Left renal cortex interstitium (tissue), 4 donors: ENCODE results near the gene CTNNBL1. TPM values are rescaled to one million over a fixed set of nuclear protein-coding genes. Genes with fewer than 3 reads are reported as not detected.
"Not testable (repeated sequence)": the region's sequence is repeated elsewhere in the genome, so short reads cannot be mapped to it uniquely, and the experiment has no call there.

Experiments
- DNase-seq, 4 donors: peaks; one replicate each; pipeline ENCODE4 v3.0.0-alpha.2; 2013; ENCODE audit warnings: low read depth in 4 of 4, low spot score in 2 of 4, missing footprints in 1 of 4
- polyA plus RNA-seq, 4 donors: library from polyadenylated mRNA; unstranded; fragments of 120-200 nt; gene quantifications; one replicate each; pipeline ENCODE4 v1.2.1, GENCODE V29; 2013; ENCODE audit not compliant: insufficient read length in 4 of 4

The CTNNBL1 gene
- polyA plus RNA-seq, 4 donors: 45.6 to 61.5 (median 53.0) TPM

DNA sequence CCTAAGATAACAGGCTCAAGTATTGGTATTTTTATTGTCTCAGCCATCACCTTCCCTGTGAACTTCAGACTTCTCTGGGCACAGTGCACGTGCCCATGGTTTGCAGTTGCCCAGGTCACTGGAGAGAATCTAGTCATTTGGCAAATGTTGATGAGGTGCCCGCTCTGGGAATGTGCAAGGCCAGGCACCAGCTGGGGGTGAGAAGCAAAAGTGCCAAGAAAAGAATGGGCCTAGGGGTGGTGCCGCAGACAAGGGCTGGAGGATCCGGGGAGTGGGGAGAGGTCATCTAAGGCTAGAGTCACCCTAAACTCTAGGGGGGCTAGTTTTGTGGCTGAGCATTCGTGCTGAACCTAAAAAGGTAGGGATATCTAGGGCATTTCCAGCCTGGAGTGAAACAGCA, 152.0 kb downstream of the CTNNBL1 start:
- no peak for DNase-seq

DNA sequence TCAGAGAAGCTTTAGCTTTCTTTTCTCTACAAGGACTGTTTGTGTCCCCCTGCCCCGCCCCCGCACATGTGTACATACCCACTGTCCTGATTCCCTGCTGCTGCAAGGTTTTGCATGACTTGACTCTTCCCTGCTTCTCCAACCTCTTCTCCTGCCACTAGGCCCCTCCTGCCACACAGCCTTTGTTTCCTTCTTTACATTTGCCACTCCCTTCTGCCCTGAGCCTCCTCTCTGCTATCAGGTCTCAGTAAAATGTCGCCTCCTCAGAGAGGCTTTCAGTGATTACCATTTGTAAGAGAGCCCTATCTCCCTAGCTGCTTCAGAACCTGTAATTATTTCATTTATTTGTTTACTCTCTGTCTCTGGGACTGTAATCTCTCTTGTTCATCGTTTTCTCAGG, 152.7 kb downstream of the CTNNBL1 start:
- no peak for DNase-seq

DNA sequence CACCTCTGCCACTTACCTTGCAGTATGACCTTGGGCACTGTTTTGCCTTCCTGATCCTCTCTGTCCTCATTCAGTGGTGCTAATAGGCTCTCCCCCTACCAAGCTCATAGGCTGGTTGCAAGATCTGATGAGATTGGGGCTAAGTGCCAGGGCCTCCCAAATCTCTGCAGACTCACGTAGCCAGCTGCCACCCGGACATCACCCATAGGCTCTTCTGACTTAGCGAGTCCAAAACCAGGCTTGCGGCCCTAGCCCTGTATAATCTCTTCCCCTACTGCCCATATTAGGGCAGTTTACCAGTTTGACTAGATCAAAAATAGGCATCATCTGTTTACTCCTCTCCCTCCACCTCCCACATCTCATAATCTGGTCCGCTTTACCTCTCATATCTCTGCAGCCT, 154.9 kb downstream of the CTNNBL1 start:
- DNase-seq: no peak

DNA sequence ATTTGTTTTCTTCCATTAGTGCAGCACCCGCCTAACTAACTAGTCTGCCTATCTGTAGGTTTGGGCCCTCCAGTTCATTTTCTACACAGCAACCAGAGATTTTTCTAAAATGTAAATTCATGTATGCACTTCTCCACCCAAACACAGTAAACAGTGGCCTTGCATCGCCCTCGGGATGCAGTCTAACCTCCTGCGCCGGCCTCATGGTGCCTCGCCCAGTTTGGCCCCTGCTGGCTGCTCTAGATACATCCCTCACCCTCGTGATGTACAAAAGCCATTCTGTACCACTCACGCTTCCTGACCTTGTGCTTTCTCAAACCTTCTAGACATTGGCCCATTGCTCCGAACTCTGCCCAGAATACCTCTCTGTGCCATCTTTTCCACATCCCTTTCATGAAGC, 155.3 kb downstream of the CTNNBL1 start:
- DNase-seq: no peak

GRCh38 chr20:37849566-37849965, 155.7 kb downstream of the CTNNBL1 start:
- DNase-seq: no peak

DNA sequence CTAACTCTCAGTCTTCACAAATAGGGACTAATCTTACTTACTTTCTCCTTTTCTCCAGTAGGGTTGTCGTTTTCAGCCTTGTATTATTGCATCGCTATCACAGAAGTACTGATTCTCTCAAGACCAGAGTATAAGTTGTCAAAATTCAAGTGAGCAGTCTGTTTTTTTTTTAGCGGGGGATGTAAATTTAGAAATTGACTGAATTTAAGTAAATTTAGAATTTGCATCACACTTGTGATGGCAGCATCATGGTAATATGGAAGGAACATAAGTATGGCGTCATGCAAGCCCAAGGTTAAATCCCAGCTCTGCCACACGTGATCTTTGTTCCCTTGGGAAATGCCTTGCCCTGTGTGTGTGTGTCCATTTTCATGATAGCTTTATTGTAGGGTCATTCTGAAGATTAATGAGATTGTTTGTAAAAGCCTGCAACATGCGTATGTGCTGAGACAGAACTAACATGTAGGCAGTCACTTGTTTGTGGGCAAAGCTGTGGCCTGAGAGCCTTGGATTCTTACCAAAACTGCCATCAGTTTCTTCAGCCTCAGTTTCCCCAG, 156.3 kb downstream of the CTNNBL1 start:
- DNase-seq: no peak

DNA sequence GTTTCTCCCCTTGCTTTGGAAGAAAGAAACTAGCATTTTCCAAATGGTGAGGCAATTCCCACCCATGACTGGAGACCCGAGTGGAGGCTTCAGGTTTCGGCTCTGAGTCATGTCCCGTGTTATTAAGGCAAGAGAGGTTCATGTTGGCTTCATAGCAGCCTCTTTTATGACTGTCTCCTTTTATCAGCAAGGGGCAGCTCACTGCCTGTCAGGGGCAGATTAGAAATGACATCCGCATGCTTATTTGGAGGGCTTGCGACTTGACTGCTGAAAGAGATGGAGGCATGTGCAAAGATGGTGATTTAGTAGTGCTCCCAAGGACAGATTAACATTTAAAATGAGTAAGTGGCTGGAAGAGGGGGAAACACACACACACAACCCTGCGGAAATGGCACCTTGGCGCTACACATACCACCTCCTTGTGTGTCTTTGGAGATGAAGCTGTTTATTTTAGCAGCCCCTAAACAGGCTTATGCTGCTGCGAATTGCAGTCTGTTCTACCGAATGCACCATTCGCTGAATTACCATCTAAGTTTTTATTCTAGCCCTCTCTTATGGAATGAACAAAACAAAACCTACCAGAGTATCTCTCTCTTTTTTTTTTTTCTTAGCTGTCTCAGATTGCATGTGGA, 157.0 kb downstream of the CTNNBL1 start:
- DNase-seq: no peak

DNA sequence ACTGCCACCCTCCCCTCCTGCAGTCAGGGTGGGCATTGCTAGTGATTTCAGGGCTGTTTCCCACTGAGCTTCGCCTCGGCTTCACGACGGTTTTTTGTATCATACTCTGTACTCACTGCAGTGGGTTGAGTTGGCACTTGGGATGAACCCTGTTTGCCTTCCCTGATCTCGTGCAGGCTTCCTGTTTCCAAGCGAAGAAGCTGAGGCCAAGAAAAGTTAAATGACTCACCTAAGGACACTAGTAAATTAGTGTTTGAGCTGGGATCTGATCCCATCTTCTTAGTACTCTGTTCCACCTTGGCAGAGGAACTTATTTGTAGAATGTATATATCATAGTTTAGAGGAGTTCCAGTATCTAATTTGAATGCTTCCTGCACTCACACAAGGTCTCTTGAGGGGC, 158.8 kb downstream of the CTNNBL1 start:
- no peak for DNase-seq

DNA sequence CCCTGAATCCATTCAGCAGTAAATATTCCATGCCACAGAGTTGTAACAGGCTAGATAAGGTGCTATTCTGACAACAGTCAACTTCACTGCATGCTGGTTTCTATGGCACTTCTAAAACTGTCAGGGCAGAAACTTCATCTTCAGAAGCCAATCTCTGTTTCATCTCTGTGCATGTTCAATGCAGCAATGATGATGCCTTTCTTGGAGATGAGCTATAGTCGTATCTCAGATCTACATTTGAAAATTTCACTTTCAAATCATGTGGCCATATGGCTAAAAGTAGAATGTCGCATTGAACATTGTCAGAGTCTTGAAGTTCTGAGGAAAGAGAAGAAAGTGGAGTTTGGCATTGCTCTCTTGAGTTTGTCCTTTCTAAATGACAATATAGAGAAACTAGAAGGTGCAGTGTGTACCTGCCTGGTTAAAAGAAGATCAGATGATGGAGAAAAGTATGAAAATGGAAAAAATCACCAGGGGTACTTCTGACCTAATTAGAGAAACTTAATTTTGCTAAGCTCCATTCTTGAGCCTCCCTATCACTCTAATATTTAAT, 160.1 kb downstream of the CTNNBL1 start:
- DNase-seq: no peak

DNA sequence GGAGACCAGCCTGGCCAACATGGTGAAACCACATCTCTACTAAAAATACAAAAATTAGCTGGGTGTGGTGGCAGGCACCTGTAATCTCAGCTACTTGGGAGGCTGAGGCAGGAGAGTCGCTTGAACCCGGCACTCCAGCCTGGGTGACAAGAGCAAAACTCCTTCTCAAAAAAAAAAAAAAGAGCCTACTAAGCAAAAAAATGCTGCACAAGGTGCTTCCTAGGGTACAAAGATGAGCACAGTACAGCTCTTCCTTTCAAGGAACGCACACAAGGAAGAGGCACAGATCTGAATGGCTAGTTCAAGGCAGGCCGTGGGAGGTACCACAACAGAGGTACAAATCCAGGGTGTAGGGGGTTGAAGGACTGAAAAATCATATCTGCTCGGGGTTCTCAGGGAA, 162.2 kb downstream of the CTNNBL1 start:
- not testable (repeated sequence) for DNase-seq

GRCh38 chr20:37856932-37857660, 163.3 kb downstream of the CTNNBL1 start:
- DNase-seq: no peak

- no peak for DNase-seq
Observed at GRCh38 chr20:37859406-37860171, 165.8 kb downstream of the CTNNBL1 start.

DNA sequence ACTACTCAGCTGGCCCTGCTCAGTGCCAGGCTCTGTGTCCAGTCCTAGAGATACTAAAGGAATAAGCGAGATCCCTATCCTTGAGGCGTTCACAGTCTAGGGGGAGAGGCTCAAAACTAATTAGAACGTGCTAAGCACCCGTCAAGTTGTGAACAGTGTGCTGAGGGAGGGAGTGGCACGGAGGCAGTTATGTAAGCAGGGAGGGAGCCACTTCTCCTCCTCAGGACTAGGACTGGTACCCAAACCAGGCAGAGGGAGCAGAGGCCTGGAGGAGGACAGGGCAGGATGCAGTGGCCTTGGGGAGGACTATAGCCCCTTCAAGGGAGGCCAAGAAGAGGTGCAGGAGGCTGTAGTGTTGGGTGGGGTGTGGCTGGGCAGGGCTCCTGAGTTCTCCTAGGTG, 169.5 kb downstream of the CTNNBL1 start:
- DNase-seq: no peak

GRCh38 chr20:37864298-37864697, 170.5 kb downstream of the CTNNBL1 start:
- DNase-seq: peak in 3 of 4 donors; percentile 18 to 38 (median 30)

DNA sequence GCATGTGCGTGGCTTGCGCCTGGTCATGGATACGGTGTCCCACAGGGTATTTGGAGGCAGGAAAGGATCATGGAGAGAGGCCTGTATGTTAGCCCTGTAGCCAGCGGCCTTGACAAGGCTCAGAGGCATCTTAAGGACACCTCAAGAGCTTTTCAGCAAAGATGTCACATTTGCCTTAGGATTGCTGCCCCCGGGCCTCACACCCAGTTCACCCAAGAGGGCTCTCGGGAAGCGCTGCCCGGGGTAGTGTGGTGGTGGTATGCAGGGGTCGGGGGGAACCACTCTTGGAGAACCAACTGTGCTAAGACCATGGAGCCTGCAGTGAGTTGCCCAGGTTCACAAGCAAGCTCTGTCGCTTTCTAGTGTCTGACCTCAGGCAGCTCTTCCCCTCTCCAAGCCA, 172.2 kb downstream of the CTNNBL1 start:
- DNase-seq: no peak

DNA sequence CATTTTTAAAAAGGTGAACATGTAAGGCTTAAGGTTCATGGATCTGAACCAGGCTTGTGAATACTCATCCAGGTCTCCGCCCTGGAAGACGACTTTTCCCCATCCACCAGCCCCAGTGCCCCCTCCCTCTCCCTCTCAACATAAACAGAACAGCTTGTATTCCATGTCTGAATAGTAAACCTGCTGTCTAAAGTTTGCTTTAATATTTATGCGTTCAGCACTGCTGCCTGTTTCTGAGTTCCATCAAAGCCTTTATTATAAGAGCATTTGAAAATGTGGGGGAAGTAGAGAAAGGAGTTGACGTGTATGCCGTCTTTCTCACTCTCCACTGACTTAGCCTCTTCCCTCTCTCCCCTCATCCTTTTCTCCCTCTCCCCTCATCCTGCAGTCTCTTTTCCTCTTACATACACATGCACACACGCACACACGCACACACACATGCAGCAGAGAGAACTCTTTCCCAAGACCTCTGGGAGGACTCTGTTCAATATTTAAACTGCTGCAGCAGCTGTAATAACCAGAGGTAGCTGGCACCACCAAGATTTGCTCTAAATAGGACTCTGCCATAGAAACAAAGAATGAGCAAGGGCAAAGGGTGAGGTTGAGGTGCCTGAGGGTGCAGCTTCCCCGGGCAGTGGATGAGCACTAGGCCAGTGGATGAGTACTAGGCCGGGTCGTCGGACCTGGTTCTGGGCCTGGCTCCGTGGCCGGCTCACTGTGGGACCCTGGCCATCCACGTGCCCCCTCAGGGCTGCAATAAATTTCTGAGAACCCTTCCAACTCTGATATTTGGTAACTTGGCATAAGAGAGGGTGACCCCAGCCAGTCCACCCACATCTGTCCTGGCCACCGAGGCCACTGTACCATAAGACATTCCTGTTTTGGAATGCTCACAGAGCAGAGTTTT, 173.7 kb downstream of the CTNNBL1 start:
- no peak for DNase-seq

- DNase-seq: no peak
Observed at GRCh38 chr20:37868851-37869333, 175.1 kb downstream of the CTNNBL1 start.

- DNase-seq: no peak
Observed at GRCh38 chr20:37869334-37869861, 175.6 kb downstream of the CTNNBL1 start.

- no peak for DNase-seq
Observed at GRCh38 chr20:37870294-37870693, 176.5 kb downstream of the CTNNBL1 start.

DNA sequence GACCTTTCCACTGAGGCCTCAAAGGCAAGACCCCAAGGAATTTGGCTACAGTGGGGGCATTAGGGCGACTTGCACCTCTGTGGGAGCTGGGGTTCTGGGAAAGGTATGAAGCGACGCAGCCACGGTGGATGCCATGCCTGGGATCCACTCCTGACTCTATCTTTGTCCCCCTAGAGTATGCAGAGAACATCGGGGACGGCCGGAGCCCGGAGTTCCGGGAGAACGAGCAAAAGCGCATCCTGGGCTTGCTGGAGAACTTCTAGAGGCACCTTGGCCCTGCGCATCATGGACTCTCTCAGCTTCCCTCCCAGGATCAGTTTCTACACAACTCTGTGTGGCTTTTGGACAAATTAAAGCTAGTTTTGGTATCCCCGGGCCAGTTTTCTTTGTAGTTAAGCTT, 177.9 kb downstream of the CTNNBL1 start:
- DNase-seq: no peak
